ENCODE data around the gene ENTPD2. TPM values are rescaled to one million over a fixed set of nuclear protein-coding genes. Genes with fewer than 3 reads are reported as not detected.

The ENTPD2 gene
- total RNA-seq, 3 donors from 2014 or later (not counting 1 experiment from before 2014, with no cell fraction given) = not detected

- ATAC-seq = no peak
- Mint-ChIP-seq H3K4me3 (peak overlapping the region; percentile 82), H3K4me1 (peaks cover 4 to 26% of the 10 kb centered on the region in 2 donors), H3K36me3 (no peaks in the 10 kb centered on the region), H3K9me3 (no peaks in the 10 kb centered on the region), H3K27ac (peak overlapping the region; percentile 64 to 81), H3K27me3 (ENCODE audit: low read depth in 2 of 2) (no peaks in the 10 kb centered on the region)
- no peak for DNase-seq
- WGBS (ENCODE audit: insufficient coverage) = 24% methylated on average over 6 of the region's 6 CpGs
- H3K4me1 ChIP-seq (ENCODE audit: control insufficient read depth, insufficient read depth, low read length) = peaks cover 25% of the 10 kb centered on the region
- no peaks in the 10 kb centered on the region for H3K36me3 ChIP-seq (ENCODE audit: control insufficient read depth, insufficient read depth, low read length)
- H3K9me3 ChIP-seq (ENCODE audit: control insufficient read depth, insufficient read depth, low read length) = no peaks in the 10 kb centered on the region
- no peaks in the 10 kb centered on the region for H3K27me3 ChIP-seq (ENCODE audit: control insufficient read depth, insufficient read depth, low read length)
- peak overlapping the region; percentile 35 for H3K4me3 ChIP-seq (ENCODE audit: low read length)
- TF ChIP-seq CTCF (IDR thresholded peaks at IDR 0.05) = no peak
- H3K27ac ChIP-seq (ENCODE audit: low read length) = peak overlapping the region; percentile 59
- intact Hi-C loops (cut with micrococcal nuclease) = no loop called here
Observed at GRCh38 chr9:137070906-137071275, 17.0 kb upstream of the ENTPD2 start.

- peak; percentile 3 for TF ChIP-seq CTCF (IDR thresholded peaks at IDR 0.05)
- WGBS (ENCODE audit: insufficient coverage) = under 1% methylated on average over 72 of the region's 74 CpGs
- Histone ChIP-seq H3K4me1 (ENCODE audit: control insufficient read depth, insufficient read depth, low read length) (peaks cover 25% of the 10 kb centered on the region), H3K27ac (ENCODE audit: low read length) (peak within 1 kb of the TSS; percentile 59), H3K4me3 (ENCODE audit: low read length) (peak within 1 kb of the TSS; percentile 35), H3K9me3 (ENCODE audit: control insufficient read depth, insufficient read depth, low read length) (no peaks in the 10 kb centered on the region), H3K36me3 (ENCODE audit: control insufficient read depth, insufficient read depth, low read length) (no peaks in the 10 kb centered on the region), H3K27me3 (ENCODE audit: control insufficient read depth, insufficient read depth, low read length) (no peaks in the 10 kb centered on the region)
- ATAC-seq = peak; percentile 88 to 95 (median 91)
- peak; percentile 84 to 93 for DNase-seq
- peaks cover 4 to 26% of the 10 kb centered on the region in 2 donors for H3K4me1 Mint-ChIP-seq
- H3K27me3 Mint-ChIP-seq (ENCODE audit: low read depth in 2 of 2) = no peaks in the 10 kb centered on the region
- H3K4me3 Mint-ChIP-seq = peak within 1 kb of the TSS; percentile 82
- H3K9me3 Mint-ChIP-seq = no peaks in the 10 kb centered on the region
- intact Hi-C loops (cut with micrococcal nuclease) = no loop called here
- no peaks in the 10 kb centered on the region for H3K36me3 Mint-ChIP-seq
- peak within 1 kb of the TSS; percentile 64 to 81 for H3K27ac Mint-ChIP-seq
Observed at GRCh38 chr9:137070201-137070905, 16.5 kb upstream of the ENTPD2 start, which contains the start of gene SAPCD2. Gene SAPCD2 (minus strand): TSS chr9:137070557. CDS start chr9:137070460, 97 bp downstream.

- DNase-seq = no peak
- Histone ChIP-seq H3K4me1 (ENCODE audit: control insufficient read depth, insufficient read depth, low read length) (peaks cover 25% of the 10 kb centered on the region), H3K4me3 (ENCODE audit: low read length) (no peak overlapping the region), H3K9me3 (ENCODE audit: control insufficient read depth, insufficient read depth, low read length) (no peaks in the 10 kb centered on the region), H3K36me3 (ENCODE audit: control insufficient read depth, insufficient read depth, low read length) (no peaks in the 10 kb centered on the region), H3K27ac (ENCODE audit: low read length) (no peak overlapping the region), H3K27me3 (ENCODE audit: control insufficient read depth, insufficient read depth, low read length) (no peaks in the 10 kb centered on the region)
- ATAC-seq = no peak
- TF ChIP-seq CTCF (IDR thresholded peaks at IDR 0.05) = no peak
- WGBS (ENCODE audit: insufficient coverage) = 6% methylated on average over 52 of the region's 52 CpGs
- intact Hi-C loops (cut with micrococcal nuclease) = no loop called here
- H3K4me3 Mint-ChIP-seq = peak overlapping the region; percentile 37
- no peak overlapping the region for H3K27ac Mint-ChIP-seq
- H3K9me3 Mint-ChIP-seq = no peaks in the 10 kb centered on the region
- H3K4me1 Mint-ChIP-seq = peaks cover 4 to 26% of the 10 kb centered on the region in 2 donors
- H3K36me3 Mint-ChIP-seq = no peaks in the 10 kb centered on the region
- H3K27me3 Mint-ChIP-seq (ENCODE audit: low read depth in 2 of 2) = no peaks in the 10 kb centered on the region
Observed at GRCh38 chr9:137069508-137070091, 15.7 kb upstream of the ENTPD2 start.
